ENCODE measurements around the gene TMEM135. TPM values are rescaled to one million over a fixed set of nuclear protein-coding genes. Genes with fewer than 3 reads are reported as not detected.
"Not testable (repeated sequence)": the region's sequence is repeated elsewhere in the genome, so short reads cannot be mapped to it uniquely, and the experiment has no call there.

TMEM135 gene
- total RNA-seq, 2 experiments from 2014 or later, result 37.2 to 39.8 TPM

- Mint-ChIP-seq H3K4me1 (ENCODE audit: low read depth) (peaks cover 8% of the 10 kb centered on the region), H3K36me3 (ENCODE audit: low read depth) (peaks cover 30% of the 10 kb centered on the region), H3K27me3 (ENCODE audit: low read depth) (no peaks in the 10 kb centered on the region), H3K4me3 (no peak overlapping the region), H3K9me3 (ENCODE audit: insufficient read depth) (peaks cover 7% of the 10 kb centered on the region), H3K27ac (peak overlapping the region; percentile 27)
- ATAC-seq, result peak; percentile 90
- ChIA-PET POLR2A (interaction anchor here (2.2 kb wide), 1 partner anchor 60 kb away, joined by 8 read pairs; the partner anchor contains the start of gene TMEM135), CTCF (interaction anchor here (0.6 to 2.7 kb wide), 17 partner anchors 9 to 191 kb away, joined by 3 to 17 read pairs (median 4); partner anchors contain the start of genes FZD4 and TMEM135)
- DNase-seq, result peak; percentile 64
Measured at GRCh38 chr11:87097582-87097981, 59.8 kb downstream of the TMEM135 start.

GRCh38 chr11:87101956-87102580 lies 64.3 kb downstream of the TMEM135 start:
- ATAC-seq, result no peak
- H3K9me3 Mint-ChIP-seq (ENCODE audit: insufficient read depth), result peaks cover 6% of the 10 kb centered on the region
- H3K4me1 Mint-ChIP-seq (ENCODE audit: low read depth), result peaks cover 8% of the 10 kb centered on the region
- no peaks in the 10 kb centered on the region for H3K27me3 Mint-ChIP-seq (ENCODE audit: low read depth)
- ChIA-PET CTCF (no interaction called here), POLR2A (no interaction called here)
- no peak for DNase-seq
- H3K4me3 Mint-ChIP-seq, result no peak overlapping the region
- H3K36me3 Mint-ChIP-seq (ENCODE audit: low read depth), result peaks cover 25% of the 10 kb centered on the region
- H3K27ac Mint-ChIP-seq, result no peak overlapping the region

DNA sequence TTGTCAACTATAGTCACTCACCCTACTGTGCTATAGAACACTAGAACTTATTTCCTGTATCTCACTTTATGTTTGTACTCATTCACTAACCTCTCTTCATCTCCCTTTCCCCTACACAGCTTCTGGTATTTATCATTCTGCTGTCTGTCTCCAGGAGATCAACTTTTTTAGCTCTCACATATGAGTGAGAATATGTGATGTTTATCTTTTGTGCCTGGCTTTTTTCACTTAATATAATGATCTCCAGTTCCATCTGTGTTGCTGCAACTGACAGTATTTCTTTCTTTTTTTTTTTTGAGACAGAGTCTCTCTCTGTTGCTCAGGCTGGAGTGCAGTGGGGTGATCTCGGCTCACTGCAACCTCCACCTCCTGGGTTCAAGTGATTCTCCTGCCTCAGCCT lies 68.1 kb downstream of the TMEM135 start:
- ATAC-seq; H3K4me1 Mint-ChIP-seq (ENCODE audit: low read depth); DNase-seq; H3K4me3 Mint-ChIP-seq; CTCF ChIA-PET; H3K9me3 Mint-ChIP-seq (ENCODE audit: insufficient read depth); POLR2A ChIA-PET; H3K27ac Mint-ChIP-seq; H3K27me3 Mint-ChIP-seq (ENCODE audit: low read depth): not testable (repeated sequence)
- peaks cover 25% of the 10 kb centered on the region for H3K36me3 Mint-ChIP-seq (ENCODE audit: low read depth)

DNA sequence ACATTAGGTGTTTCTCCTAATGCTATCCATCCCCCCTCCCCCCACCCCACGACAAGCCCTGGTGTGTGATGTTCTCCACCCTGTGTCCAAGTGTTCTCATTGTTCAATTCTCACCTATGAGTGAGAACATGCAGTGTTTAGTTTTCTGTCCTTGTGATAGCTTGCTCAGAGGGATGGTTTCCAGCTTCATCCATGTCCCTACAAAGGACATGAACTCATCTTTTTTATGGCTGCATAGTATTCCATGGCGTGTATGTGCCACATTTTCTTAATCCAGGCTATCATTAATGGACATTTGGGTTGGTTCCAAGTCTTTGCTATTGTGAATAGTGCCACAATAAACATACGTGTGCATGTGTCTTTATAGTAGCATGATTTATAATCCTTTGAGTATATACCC lies 69.6 kb downstream of the TMEM135 start:
- POLR2A ChIA-PET; H3K4me3 Mint-ChIP-seq; ATAC-seq; H3K9me3 Mint-ChIP-seq (ENCODE audit: insufficient read depth); DNase-seq; CTCF ChIA-PET; H3K27ac Mint-ChIP-seq; H3K4me1 Mint-ChIP-seq (ENCODE audit: low read depth); H3K27me3 Mint-ChIP-seq (ENCODE audit: low read depth): not testable (repeated sequence)
- H3K36me3 Mint-ChIP-seq (ENCODE audit: low read depth), result peaks cover 20% of the 10 kb centered on the region

- Mint-ChIP-seq H3K4me1 (ENCODE audit: low read depth) (no peaks in the 10 kb centered on the region), H3K36me3 (ENCODE audit: low read depth) (peaks cover 14% of the 10 kb centered on the region), H3K9me3 (ENCODE audit: insufficient read depth) (peaks cover 6% of the 10 kb centered on the region), H3K27ac (no peak overlapping the region), H3K27me3 (ENCODE audit: low read depth) (no peaks in the 10 kb centered on the region), H3K4me3 (no peak overlapping the region)
- ATAC-seq (no peak), DNase-seq (no peak)
- CTCF ChIA-PET, result interaction anchor here (0.7 to 2.4 kb wide), 3 partner anchors 10 to 105 kb away, joined by 3 to 14 read pairs (median 3); no protein-coding TSS in a partner anchor
- POLR2A ChIA-PET, result interaction anchor here (0.6 to 0.7 kb wide), 2 partner anchors 29 to 629 kb away, joined by 3 to 5 read pairs; no protein-coding TSS in a partner anchor
Measured at GRCh38 chr11:87110443-87111131, 72.9 kb downstream of the TMEM135 start.

GRCh38 chr11:87114093-87114492 lies 76.4 kb downstream of the TMEM135 start:
- ATAC-seq (no peak), DNase-seq (no peak)
- H3K4me1 Mint-ChIP-seq (ENCODE audit: low read depth), result no peaks in the 10 kb centered on the region
- H3K36me3 Mint-ChIP-seq (ENCODE audit: low read depth), result no peaks in the 10 kb centered on the region
- H3K4me3 Mint-ChIP-seq, result no peak overlapping the region
- ChIA-PET POLR2A (no interaction called here), CTCF (interaction anchor here (0.6 to 2.2 kb wide), 2 partner anchors 16 to 154 kb away, joined by 3 to 10 read pairs; no protein-coding TSS in a partner anchor)
- H3K9me3 Mint-ChIP-seq (ENCODE audit: insufficient read depth), result no peaks in the 10 kb centered on the region
- no peak overlapping the region for H3K27ac Mint-ChIP-seq
- no peaks in the 10 kb centered on the region for H3K27me3 Mint-ChIP-seq (ENCODE audit: low read depth)

DNA sequence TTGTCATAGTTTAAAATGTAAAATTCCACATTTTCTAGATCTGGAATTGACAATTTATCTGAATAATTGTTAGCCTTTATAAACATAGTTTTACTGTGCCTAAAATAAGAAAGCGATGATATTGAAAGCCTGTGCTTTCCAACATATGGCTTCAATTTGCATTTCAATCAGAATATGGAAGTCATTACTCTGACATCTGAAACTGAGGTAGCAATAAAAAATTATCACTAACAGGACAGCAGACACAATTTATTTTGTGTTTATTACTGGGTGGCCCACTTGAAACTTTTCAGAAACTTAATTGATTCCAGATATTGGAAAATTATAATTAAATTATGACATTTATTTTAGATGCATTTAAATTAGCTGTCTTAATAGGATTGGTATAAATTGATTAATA lies 78.5 kb downstream of the TMEM135 start:
- no peaks in the 10 kb centered on the region for H3K36me3 Mint-ChIP-seq (ENCODE audit: low read depth)
- ATAC-seq (no peak), DNase-seq (no peak)
- H3K27me3 Mint-ChIP-seq (ENCODE audit: low read depth), result no peaks in the 10 kb centered on the region
- H3K27ac Mint-ChIP-seq, result no peak overlapping the region
- ChIA-PET CTCF (no interaction called here), POLR2A (no interaction called here)
- H3K4me1 Mint-ChIP-seq (ENCODE audit: low read depth), result no peaks in the 10 kb centered on the region
- no peaks in the 10 kb centered on the region for H3K9me3 Mint-ChIP-seq (ENCODE audit: insufficient read depth)
- no peak overlapping the region for H3K4me3 Mint-ChIP-seq

DNA sequence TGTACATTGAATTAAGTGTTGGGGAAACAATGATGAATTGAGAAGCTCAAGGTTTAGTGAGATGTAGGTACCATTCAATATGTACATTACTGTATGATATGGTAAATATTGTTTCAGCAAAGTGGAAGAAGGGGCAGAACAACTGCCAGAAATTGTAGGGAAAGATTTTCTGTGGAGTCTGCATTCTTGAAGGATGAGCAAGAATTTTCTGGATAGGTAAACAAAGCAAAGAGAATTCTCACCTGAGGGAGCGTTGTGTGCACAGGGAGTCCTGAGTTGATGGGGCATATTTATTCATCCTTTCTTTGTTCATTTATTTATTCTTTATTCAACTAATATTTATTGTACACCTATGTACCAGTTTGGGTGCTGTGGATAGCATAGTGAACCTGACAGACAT lies 83.2 kb downstream of the TMEM135 start:
- ATAC-seq, result no peak
- ChIA-PET CTCF (no interaction called here), POLR2A (no interaction called here)
- H3K4me3 Mint-ChIP-seq, result no peak overlapping the region
- H3K27ac Mint-ChIP-seq, result no peak overlapping the region
- no peaks in the 10 kb centered on the region for H3K9me3 Mint-ChIP-seq (ENCODE audit: insufficient read depth)
- H3K36me3 Mint-ChIP-seq (ENCODE audit: low read depth), result no peaks in the 10 kb centered on the region
- no peaks in the 10 kb centered on the region for H3K4me1 Mint-ChIP-seq (ENCODE audit: low read depth)
- H3K27me3 Mint-ChIP-seq (ENCODE audit: low read depth), result no peaks in the 10 kb centered on the region
- no peak for DNase-seq

DNA sequence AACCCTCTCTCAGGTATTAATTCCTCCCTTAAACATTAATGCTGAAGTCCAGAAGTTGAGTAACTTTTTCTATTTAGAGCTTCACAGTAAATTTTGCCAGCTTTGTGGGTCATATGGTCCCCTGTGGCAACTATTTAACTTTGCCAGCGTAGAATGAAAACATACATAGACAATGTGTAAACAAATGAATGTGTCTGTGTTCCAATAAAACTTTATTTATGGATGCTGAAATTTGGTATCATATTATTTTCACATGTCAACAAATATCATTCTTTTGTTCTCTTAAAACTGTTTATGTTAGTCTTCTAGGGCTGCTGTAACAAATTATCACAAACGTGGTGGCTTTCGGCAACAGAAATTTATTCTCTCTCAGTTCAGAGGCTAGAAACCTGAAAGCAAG lies 85.1 kb downstream of the TMEM135 start:
- H3K36me3 Mint-ChIP-seq (ENCODE audit: low read depth), result no peaks in the 10 kb centered on the region
- H3K9me3 Mint-ChIP-seq (ENCODE audit: insufficient read depth), result no peaks in the 10 kb centered on the region
- H3K4me3 Mint-ChIP-seq, result no peak overlapping the region
- H3K27ac Mint-ChIP-seq, result no peak overlapping the region
- ChIA-PET POLR2A (no interaction called here), CTCF (no interaction called here)
- no peak for ATAC-seq
- no peak for DNase-seq
- no peaks in the 10 kb centered on the region for H3K4me1 Mint-ChIP-seq (ENCODE audit: low read depth)
- H3K27me3 Mint-ChIP-seq (ENCODE audit: low read depth), result no peaks in the 10 kb centered on the region

DNA sequence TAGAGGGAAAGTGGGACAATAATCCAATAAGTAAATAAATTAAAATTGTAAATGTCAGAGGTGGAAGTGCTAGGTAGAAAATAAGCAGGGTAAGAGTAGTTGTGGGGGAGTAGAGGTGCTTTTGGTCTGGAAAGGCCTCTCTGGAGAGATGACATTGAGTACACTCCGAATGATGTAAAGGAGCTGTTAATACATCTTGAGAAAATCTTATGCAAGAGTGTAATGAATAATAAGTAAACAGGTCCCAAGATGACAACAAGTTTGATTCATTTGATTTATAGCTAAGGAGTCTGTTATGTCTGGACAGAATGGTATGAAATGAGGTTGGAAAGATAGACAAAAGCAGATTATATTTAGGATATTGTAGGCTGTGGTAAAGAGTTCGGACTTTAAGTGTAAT lies 87.5 kb downstream of the TMEM135 start:
- Mint-ChIP-seq H3K36me3 (ENCODE audit: low read depth) (no peaks in the 10 kb centered on the region), H3K27me3 (ENCODE audit: low read depth) (no peaks in the 10 kb centered on the region), H3K4me1 (ENCODE audit: low read depth) (no peaks in the 10 kb centered on the region), H3K27ac (no peak overlapping the region), H3K9me3 (ENCODE audit: insufficient read depth) (no peaks in the 10 kb centered on the region), H3K4me3 (no peak overlapping the region)
- CTCF ChIA-PET, result interaction anchor here (1.3 kb wide), 1 partner anchor 28 kb away, joined by 4 read pairs; no protein-coding TSS in a partner anchor
- POLR2A ChIA-PET, result interaction anchor here (0.6 kb wide), 1 partner anchor 604 kb away, joined by 3 read pairs; no protein-coding TSS in a partner anchor
- no peak for ATAC-seq
- no peak for DNase-seq

DNA sequence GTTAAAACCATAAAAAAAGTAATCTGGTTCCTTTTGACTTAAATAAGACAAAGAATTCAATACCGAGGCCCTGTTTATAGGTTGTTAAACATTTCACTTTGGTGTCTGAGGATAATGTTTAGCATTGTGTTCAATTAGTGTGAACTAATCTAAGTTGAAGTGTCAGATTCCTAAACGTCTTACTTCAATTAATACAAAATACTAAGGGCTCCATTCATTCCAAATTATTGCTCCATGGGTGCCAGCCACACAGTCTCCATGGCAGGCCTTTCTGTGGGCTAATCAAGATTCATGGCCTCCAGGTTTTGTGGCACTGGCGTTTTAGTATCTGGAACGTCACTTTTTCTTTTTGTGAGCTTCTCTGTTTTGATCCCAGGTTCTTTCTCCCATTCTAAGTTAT lies 89.4 kb downstream of the TMEM135 start:
- H3K9me3 Mint-ChIP-seq (ENCODE audit: insufficient read depth), result no peaks in the 10 kb centered on the region
- no peaks in the 10 kb centered on the region for H3K27me3 Mint-ChIP-seq (ENCODE audit: low read depth)
- H3K36me3 Mint-ChIP-seq (ENCODE audit: low read depth), result no peaks in the 10 kb centered on the region
- no peak overlapping the region for H3K4me3 Mint-ChIP-seq
- CTCF ChIA-PET, result no interaction called here
- H3K4me1 Mint-ChIP-seq (ENCODE audit: low read depth), result no peaks in the 10 kb centered on the region
- POLR2A ChIA-PET, result no interaction called here
- H3K27ac Mint-ChIP-seq, result no peak overlapping the region
- ATAC-seq, result no peak
- DNase-seq, result no peak

DNA sequence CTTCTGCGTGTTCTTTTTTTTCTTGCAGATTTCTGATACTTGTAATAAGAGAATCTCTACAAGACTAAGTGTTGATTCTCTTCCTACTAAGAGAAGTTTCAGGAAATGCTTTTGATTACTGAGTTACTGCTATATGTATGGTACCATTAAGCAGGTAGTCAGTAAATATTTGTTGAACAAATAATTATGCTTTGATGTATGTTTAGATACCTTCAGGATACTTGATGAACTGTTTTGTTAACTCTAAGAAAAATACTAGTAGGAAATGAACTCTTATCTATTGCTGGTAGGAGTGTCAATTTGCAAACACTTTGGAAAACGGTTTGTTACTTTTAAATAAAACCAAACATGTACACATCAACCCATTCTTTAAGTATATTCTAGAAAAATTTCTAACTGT lies 90.6 kb downstream of the TMEM135 start:
- Mint-ChIP-seq H3K9me3 (ENCODE audit: insufficient read depth) (no peaks in the 10 kb centered on the region), H3K4me1 (ENCODE audit: low read depth) (no peaks in the 10 kb centered on the region), H3K27ac (no peak overlapping the region), H3K4me3 (no peak overlapping the region), H3K27me3 (ENCODE audit: low read depth) (no peaks in the 10 kb centered on the region), H3K36me3 (ENCODE audit: low read depth) (no peaks in the 10 kb centered on the region)
- CTCF ChIA-PET, result no interaction called here
- ATAC-seq (no peak), DNase-seq (no peak)
- POLR2A ChIA-PET, result no interaction called here

Measured in activated CD8-positive, alpha-beta T cell treated with anti-CD3 and anti-CD28 coated beads, Interleukin-2, amount 10 ng/mL, durations not matched to agents 7 days and 5 days (primary cell).